Parathyroid adenoma (tissue), 2 donors: ENCODE data around the gene REEP1.
A peak's percentile ranks its signal among the peaks of the same experiment; 100 is the strongest.

Experiments used
- H2AFZ ChIP-seq: fragments of 300-600 bp; sonication (generic); one replicate; pipeline ENCODE4 v1.7.0; 2017; ENCODE audit warnings: antibody characterized with exemption, mild to moderate bottlenecking
- H3K27ac ChIP-seq: fragments of 300-600 bp; sonication (generic); one replicate; pipeline ENCODE4 v1.7.0; 2017
- H3K27me3 ChIP-seq: fragments of 300-600 bp; sonication (generic); one replicate; pipeline ENCODE4 v1.7.0; 2017; ENCODE audit warnings: low read length; ENCODE audit not compliant: control insufficient read depth, insufficient read depth
- H3K36me3 ChIP-seq: fragments of 300-600 bp; sonication (generic); one replicate; pipeline ENCODE4 v1.7.0; 2017; ENCODE audit warnings: low read length; ENCODE audit not compliant: control insufficient read depth, insufficient read depth
- H3K4me1 ChIP-seq: fragments of 300-600 bp; sonication (generic); one replicate; pipeline ENCODE4 v1.7.0; 2017; ENCODE audit warnings: control low read depth
- H3K4me2 ChIP-seq: fragments of 300-600 bp; sonication (generic); one replicate; pipeline ENCODE4 v1.7.0; 2017; ENCODE audit warnings: low read length
- H3K4me3 ChIP-seq: fragments of 300-600 bp; sonication (generic); one replicate; pipeline ENCODE4 v1.7.0; 2017; ENCODE audit warnings: low read depth, low read length
- H3K79me2 ChIP-seq: fragments of 300-600 bp; sonication (generic); one replicate; pipeline ENCODE4 v1.7.0; 2017; ENCODE audit warnings: control low read depth
- H3K9ac ChIP-seq: fragments of 300-600 bp; sonication (generic); one replicate; pipeline ENCODE4 v1.7.0; 2017; ENCODE audit warnings: mild to moderate bottlenecking
- H3K9me3 ChIP-seq: fragments of 300-600 bp; sonication (generic); one replicate; pipeline ENCODE4 v1.7.0; 2017; ENCODE audit warnings: low read length; ENCODE audit not compliant: control insufficient read depth
- CTCF ChIP-seq: fragments of 300-600 bp; sonication (generic); IDR thresholded peaks from one replicate; pipeline ENCODE4 v1.7.0; 2017; ENCODE audit warnings: antibody characterized with exemption, mild to moderate bottlenecking
- donor health status: primary hyperparathyroidism.

REEP1 gene

GRCh38 chr2:86337244-86337835, at the start of gene REEP1:
Gene REEP1, minus strand, starts transcription at chr2:86337626. Its CDS starts 116 bp downstream, at chr2:86337510.
- Histone ChIP-seq H3K27me3 (no peaks in the 10 kb centered on the region), H3K9ac (peak within 1 kb of the TSS; percentile 7), H3K27ac (peak within 1 kb of the TSS; percentile 41)

GRCh38 chr2:86383844-86384243, 46.4 kb upstream of the REEP1 start:
- no peaks in the 10 kb centered on the region for H3K27me3 ChIP-seq
- H3K9me3 ChIP-seq = no peaks in the 10 kb centered on the region
- H3K4me1 ChIP-seq = no peaks in the 10 kb centered on the region
- no peak overlapping the region for H2AFZ ChIP-seq
- H3K27ac ChIP-seq = no peak overlapping the region
- H3K4me2 ChIP-seq = no peak overlapping the region
- H3K36me3 ChIP-seq = no peaks in the 10 kb centered on the region
- no peak overlapping the region for H3K4me3 ChIP-seq
- no peaks in the 10 kb centered on the region for H3K79me2 ChIP-seq
- no peak overlapping the region for H3K9ac ChIP-seq
- no peak for TF ChIP-seq CTCF

More at GRCh38 chr2:86337244-86337835, at the start of gene REEP1:
- Histone ChIP-seq H3K36me3 (no peaks in the 10 kb centered on the region), H3K4me1 (peaks cover 16% of the 10 kb centered on the region), H3K4me3 (peak within 1 kb of the TSS; percentile 41), H3K4me2 (peak within 1 kb of the TSS; percentile 74), H2AFZ (peak within 1 kb of the TSS; percentile 87), H3K79me2 (no peaks in the 10 kb centered on the region), H3K9me3 (no peaks in the 10 kb centered on the region)
- no peak for TF ChIP-seq CTCF

GRCh38 chr2:86382698-86383097, 45.3 kb upstream of the REEP1 start:
- no peaks in the 10 kb centered on the region for H3K9me3 ChIP-seq
- H3K4me2 ChIP-seq = no peak overlapping the region
- H3K4me3 ChIP-seq = no peak overlapping the region
- H3K9ac ChIP-seq = no peak overlapping the region
- no peak for TF ChIP-seq CTCF
- H3K27me3 ChIP-seq = no peaks in the 10 kb centered on the region
- H3K4me1 ChIP-seq = no peaks in the 10 kb centered on the region
- no peaks in the 10 kb centered on the region for H3K79me2 ChIP-seq
- no peaks in the 10 kb centered on the region for H3K36me3 ChIP-seq
- H3K27ac ChIP-seq = no peak overlapping the region
- H2AFZ ChIP-seq = no peak overlapping the region

- no peaks in the 10 kb centered on the region for H3K4me1 ChIP-seq
- no peak overlapping the region for H3K4me2 ChIP-seq
- H3K27ac ChIP-seq = no peak overlapping the region
- no peak overlapping the region for H2AFZ ChIP-seq
- TF ChIP-seq CTCF = no peak
- H3K79me2 ChIP-seq = no peaks in the 10 kb centered on the region
- no peak overlapping the region for H3K4me3 ChIP-seq
- H3K9me3 ChIP-seq = no peaks in the 10 kb centered on the region
- no peak overlapping the region for H3K9ac ChIP-seq
- H3K27me3 ChIP-seq = no peaks in the 10 kb centered on the region
- H3K36me3 ChIP-seq = no peaks in the 10 kb centered on the region
Measured at GRCh38 chr2:86382108-86382507, 44.7 kb upstream of the REEP1 start.

GRCh38 chr2:86378469-86378868, 41.0 kb upstream of the REEP1 start:
- no peak for TF ChIP-seq CTCF
- Histone ChIP-seq H3K4me1 (no peaks in the 10 kb centered on the region), H3K4me2 (no peak overlapping the region), H3K9me3 (no peaks in the 10 kb centered on the region), H3K36me3 (no peaks in the 10 kb centered on the region), H3K4me3 (no peak overlapping the region), H3K27me3 (no peaks in the 10 kb centered on the region), H3K79me2 (no peaks in the 10 kb centered on the region), H3K27ac (no peak overlapping the region), H3K9ac (no peak overlapping the region), H2AFZ (no peak overlapping the region)
